Caco-2 (cell line): ENCODE data around the gene ABCC3. TPM values are rescaled to one million over a fixed set of nuclear protein-coding genes. Genes with fewer than 3 reads are reported as not detected.

ENCODE experiments used
- BruUV-seq: library from RNA; stranded (reverse); fragments of 400-500 nt; replicated peaks from 2 replicates; lab custom pipeline; 2021; lab: Mats Ljungman, UMichigan
- CTCF ChIA-PET: fragments of 300-600 bp; sonication (Branson Sonifier 250); formaldehyde crosslinking; loops from one replicate; lab custom pipeline; 2022; ENCODE audit warnings: antibody characterized with exemption; lab: Charles Lee
- POLR2A ChIA-PET: fragments of 300-600 bp; sonication (Branson Sonifier 250); formaldehyde crosslinking; loops from one replicate; lab custom pipeline; 2022; ENCODE audit warnings: antibody characterized with exemption; lab: Charles Lee
- DNase-seq, 2 experiments: peaks; one replicate each; pipeline versions ENCODE4 v3.0.0 to v3.0.0-alpha.2; 2020 to 2022
- H3K27me3 ChIP-seq: replicated peaks from 2 replicates; pipeline ENCODE4 v1.6.0; 2011; ENCODE audit warnings: low read length; ENCODE audit not compliant: control insufficient read depth, insufficient read depth
- H3K36me3 ChIP-seq: 2 replicates; pipeline ENCODE4 v1.5.1; 2011; ENCODE audit warnings: low read length; ENCODE audit not compliant: control insufficient read depth, insufficient read depth
- H3K4me1 ChIP-seq: fragments of 250-450 bp; sonication (Bioruptor Pico); 2 replicates; pipeline ENCODE4 v1.5.1; 2020; ENCODE audit warnings: mild to moderate bottlenecking
- H3K4me3 ChIP-seq: 2 replicates; pipeline ENCODE4 v1.5.1; 2011; ENCODE audit warnings: low read depth, mild to moderate bottlenecking, control low read depth, low read length
- H3K9me3 ChIP-seq: fragments of 250-450 bp; sonication (Bioruptor Pico); 2 replicates; pipeline ENCODE4 v1.5.1; 2020; ENCODE audit warnings: mild to moderate bottlenecking, moderate library complexity
- H3K27ac Mint-ChIP-seq: one replicate; pipeline ENCODE4 v1.8.0; 2022; ENCODE audit warnings: mixed read lengths; ENCODE audit not compliant: unreplicated experiment
- H3K27me3 Mint-ChIP-seq: one replicate; pipeline ENCODE4 v1.8.0; 2022; ENCODE audit warnings: mixed read lengths; ENCODE audit not compliant: insufficient read depth, unreplicated experiment
- H3K36me3 Mint-ChIP-seq: one replicate; pipeline ENCODE4 v1.8.0; 2022; ENCODE audit warnings: mild to moderate bottlenecking, mixed read lengths; ENCODE audit not compliant: insufficient read depth, unreplicated experiment
- H3K4me1 Mint-ChIP-seq: one replicate; pipeline ENCODE4 v1.8.0; 2022; ENCODE audit warnings: low read depth, mixed read lengths; ENCODE audit not compliant: unreplicated experiment
- H3K4me3 Mint-ChIP-seq: one replicate; pipeline ENCODE4 v1.8.0; 2022; ENCODE audit warnings: mild to moderate bottlenecking, moderate library complexity, mixed read lengths; ENCODE audit not compliant: unreplicated experiment
- H3K9me3 Mint-ChIP-seq: one replicate; pipeline ENCODE4 v1.8.0; 2022; ENCODE audit warnings: mixed read lengths; ENCODE audit not compliant: unreplicated experiment
- intact Hi-C: fragments of 100-400 bp; cut with micrococcal nuclease; formaldehyde crosslinking; loops from one replicate; pipeline ENCODE4 v1.10.0; 2022; ENCODE audit not compliant: unreplicated experiment
- total RNA-seq: library from RNA; stranded (reverse); gene quantifications from 2 replicates; pipeline ENCODE4 v1.2.3, GENCODE V29; 2022
- TF ChIP-seq, protein P1 (sequence below), 2 experiments: fragments of 200-600 bp in 1 of 2; IDR thresholded peaks; 1 replicate in 1 of 2; 2 replicates in 1 of 2; pipeline versions ENCODE4 v1.5.1 to v1.8.0; 2011 to 2022; ENCODE audit warnings: antibody characterized with exemption in 1 of 2, control low read depth in 1 of 2, inconsistent platforms in 1 of 2, low read depth in 1 of 2, low read length in 1 of 2, mild to moderate bottlenecking in 1 of 2, moderate library complexity in 1 of 2; ENCODE audit not compliant: insufficient read depth in 1 of 2, severe bottlenecking in 1 of 2, unreplicated experiment in 1 of 2

ABCC3 gene
- total RNA-seq, 1 experiment from 2014 or later, result 45.6 TPM

DNA sequence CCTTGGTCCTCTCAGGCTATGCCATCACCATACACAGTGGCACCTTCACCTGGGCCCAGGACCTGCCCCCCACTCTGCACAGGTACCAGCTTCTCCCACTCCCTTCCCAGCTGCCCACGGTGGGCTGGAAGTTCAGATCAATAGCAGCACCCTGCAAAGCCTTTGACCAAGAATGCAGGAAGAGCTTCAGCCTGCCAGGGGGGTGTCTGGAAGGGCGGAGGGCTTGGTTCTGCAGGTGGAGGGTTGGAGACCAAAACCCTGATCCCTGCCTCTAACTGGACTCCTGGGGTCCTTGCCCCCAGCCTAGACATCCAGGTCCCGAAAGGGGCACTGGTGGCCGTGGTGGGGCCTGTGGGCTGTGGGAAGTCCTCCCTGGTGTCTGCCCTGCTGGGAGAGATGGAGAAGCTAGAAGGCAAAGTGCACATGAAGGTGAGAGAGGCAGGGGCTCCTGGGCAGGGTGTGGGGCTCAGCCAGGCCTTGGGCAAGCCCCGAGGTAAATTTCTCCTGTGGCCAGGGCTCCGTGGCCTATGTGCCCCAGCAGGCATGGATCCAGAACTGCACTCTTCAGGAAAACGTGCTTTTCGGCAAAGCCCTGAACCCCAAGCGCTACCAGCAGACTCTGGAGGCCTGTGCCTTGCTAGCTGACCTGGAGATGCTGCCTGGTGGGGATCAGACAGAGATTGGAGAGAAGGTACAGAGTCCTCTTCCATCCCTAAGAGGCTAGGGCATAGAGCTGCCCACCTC, 34.3 kb downstream of the ABCC3 start:
- H3K36me3 ChIP-seq, result no peaks in the 10 kb centered on the region
- Mint-ChIP-seq H3K36me3 (peaks cover 17% of the 10 kb centered on the region), H3K27me3 (no peaks in the 10 kb centered on the region), H3K27ac (no peak overlapping the region), H3K4me3 (no peak overlapping the region), H3K9me3 (no peaks in the 10 kb centered on the region), H3K4me1 (peaks cover 41% of the 10 kb centered on the region)
- intact Hi-C loops, result no loop called here
- H3K9me3 ChIP-seq, result no peaks in the 10 kb centered on the region
- TF ChIP-seq, protein P1, sequence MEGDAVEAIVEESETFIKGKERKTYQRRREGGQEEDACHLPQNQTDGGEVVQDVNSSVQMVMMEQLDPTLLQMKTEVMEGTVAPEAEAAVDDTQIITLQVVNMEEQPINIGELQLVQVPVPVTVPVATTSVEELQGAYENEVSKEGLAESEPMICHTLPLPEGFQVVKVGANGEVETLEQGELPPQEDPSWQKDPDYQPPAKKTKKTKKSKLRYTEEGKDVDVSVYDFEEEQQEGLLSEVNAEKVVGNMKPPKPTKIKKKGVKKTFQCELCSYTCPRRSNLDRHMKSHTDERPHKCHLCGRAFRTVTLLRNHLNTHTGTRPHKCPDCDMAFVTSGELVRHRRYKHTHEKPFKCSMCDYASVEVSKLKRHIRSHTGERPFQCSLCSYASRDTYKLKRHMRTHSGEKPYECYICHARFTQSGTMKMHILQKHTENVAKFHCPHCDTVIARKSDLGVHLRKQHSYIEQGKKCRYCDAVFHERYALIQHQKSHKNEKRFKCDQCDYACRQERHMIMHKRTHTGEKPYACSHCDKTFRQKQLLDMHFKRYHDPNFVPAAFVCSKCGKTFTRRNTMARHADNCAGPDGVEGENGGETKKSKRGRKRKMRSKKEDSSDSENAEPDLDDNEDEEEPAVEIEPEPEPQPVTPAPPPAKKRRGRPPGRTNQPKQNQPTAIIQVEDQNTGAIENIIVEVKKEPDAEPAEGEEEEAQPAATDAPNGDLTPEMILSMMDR (IDR thresholded peaks at IDR 0.05; ENCODE audit: insufficient read depth in 1 of 2, low read depth in 1 of 2, low read length in 1 of 2, severe bottlenecking in 1 of 2, unreplicated experiment in 1 of 2), result no peak
- H3K4me3 ChIP-seq, result no peak overlapping the region
- H3K4me1 ChIP-seq, result peaks cover 32% of the 10 kb centered on the region
- no peak for DNase-seq
- POLR2A ChIA-PET, result interaction anchor here (1.5 kb wide), 1 partner anchor 127 kb away, joined by 3 read pairs; no protein-coding TSS in a partner anchor
- no peaks in the 10 kb centered on the region for H3K27me3 ChIP-seq
- CTCF ChIA-PET, result no interaction called here
- no TSS peak for BruUV-seq

DNA sequence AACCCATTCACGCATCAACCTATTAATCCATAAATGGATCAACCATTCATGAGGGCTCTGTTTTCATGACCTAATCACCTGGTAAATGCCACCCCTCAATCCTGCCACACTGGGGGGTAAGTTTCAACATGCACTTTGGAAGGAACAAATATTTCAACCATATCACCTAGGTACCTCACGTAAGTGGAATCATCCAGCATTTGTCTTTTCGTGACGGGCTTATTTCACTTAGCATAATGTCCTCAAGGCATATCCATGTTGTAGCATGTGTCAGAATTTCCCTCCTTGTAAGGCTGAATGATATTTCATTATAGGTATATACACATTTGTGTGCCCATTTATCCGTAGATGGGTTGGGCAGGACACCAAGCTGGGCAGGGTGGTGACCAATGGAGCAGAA, 37.4 kb downstream of the ABCC3 start:
- no peaks in the 10 kb centered on the region for H3K27me3 Mint-ChIP-seq
- peaks cover 17% of the 10 kb centered on the region for H3K36me3 Mint-ChIP-seq
- no peaks in the 10 kb centered on the region for H3K9me3 ChIP-seq
- H3K9me3 Mint-ChIP-seq, result no peaks in the 10 kb centered on the region
- H3K4me1 ChIP-seq, result peaks cover 32% of the 10 kb centered on the region
- no TSS peak for BruUV-seq
- intact Hi-C loops, result no loop called here
- ChIA-PET POLR2A (no interaction called here), CTCF (interaction anchor here (0.6 to 2.3 kb wide), 5 partner anchors 9 to 121 kb away, joined by 3 to 15 read pairs (median 6); no protein-coding TSS in a partner anchor)
- DNase-seq, result no peak
- H3K4me3 Mint-ChIP-seq, result no peak overlapping the region
- H3K36me3 ChIP-seq, result peaks cover 2% of the 10 kb centered on the region
- H3K4me3 ChIP-seq, result no peak overlapping the region
- no peaks in the 10 kb centered on the region for H3K27me3 ChIP-seq
- TF ChIP-seq, protein P1 (IDR thresholded peaks at IDR 0.05; ENCODE audit: insufficient read depth in 1 of 2, low read depth in 1 of 2, low read length in 1 of 2, severe bottlenecking in 1 of 2, unreplicated experiment in 1 of 2), result no peak
- peaks cover 32% of the 10 kb centered on the region for H3K4me1 Mint-ChIP-seq
- H3K27ac Mint-ChIP-seq, result peak overlapping the region; percentile 66

DNA sequence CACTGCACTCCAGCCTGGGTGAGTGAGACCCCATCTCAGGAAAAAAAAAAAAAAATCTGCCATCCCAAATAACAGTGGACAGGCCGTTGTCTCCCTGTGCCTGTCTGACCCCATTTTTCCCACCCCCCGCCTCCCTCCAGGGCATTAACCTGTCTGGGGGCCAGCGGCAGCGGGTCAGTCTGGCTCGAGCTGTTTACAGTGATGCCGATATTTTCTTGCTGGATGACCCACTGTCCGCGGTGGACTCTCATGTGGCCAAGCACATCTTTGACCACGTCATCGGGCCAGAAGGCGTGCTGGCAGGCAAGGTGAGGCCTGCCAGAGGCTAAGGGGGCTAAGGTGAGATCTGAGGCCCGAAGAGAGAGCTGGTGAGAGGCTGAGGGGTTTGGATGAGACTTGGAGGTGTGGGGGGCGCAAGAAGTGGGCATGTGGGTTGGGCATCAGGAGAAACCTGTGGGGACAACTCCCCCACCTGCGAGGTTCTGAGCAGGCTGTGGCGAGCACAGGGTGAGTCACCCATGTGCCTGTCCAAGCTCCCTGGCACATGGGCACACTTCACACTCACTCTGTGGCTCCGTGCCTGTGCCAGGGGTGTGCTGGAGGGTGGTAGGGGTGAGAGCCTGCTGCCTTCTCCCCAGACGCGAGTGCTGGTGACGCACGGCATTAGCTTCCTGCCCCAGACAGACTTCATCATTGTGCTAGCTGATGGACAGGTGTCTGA, 38.3 kb downstream of the ABCC3 start:
- intact Hi-C loops, result no loop called here
- DNase-seq, result peak in 1 of 2 experiments; percentile 47
- Mint-ChIP-seq H3K27me3 (no peaks in the 10 kb centered on the region), H3K4me1 (peaks cover 23% of the 10 kb centered on the region), H3K4me3 (no peak overlapping the region), H3K27ac (peak overlapping the region; percentile 66), H3K9me3 (no peaks in the 10 kb centered on the region), H3K36me3 (peaks cover 13% of the 10 kb centered on the region)
- no TSS peak for BruUV-seq
- peaks cover 2% of the 10 kb centered on the region for H3K36me3 ChIP-seq
- peaks cover 24% of the 10 kb centered on the region for H3K4me1 ChIP-seq
- no peaks in the 10 kb centered on the region for H3K9me3 ChIP-seq
- POLR2A ChIA-PET, result no interaction called here
- CTCF ChIA-PET, result interaction anchor here (1.1 to 2.3 kb wide), 3 partner anchors 8 to 122 kb away, joined by 4 to 15 read pairs (median 6); no protein-coding TSS in a partner anchor
- TF ChIP-seq, protein P1 (IDR thresholded peaks at IDR 0.05; ENCODE audit: insufficient read depth in 1 of 2, low read depth in 1 of 2, low read length in 1 of 2, severe bottlenecking in 1 of 2, unreplicated experiment in 1 of 2), result no peak
- H3K4me3 ChIP-seq, result no peak overlapping the region
- no peaks in the 10 kb centered on the region for H3K27me3 ChIP-seq
